Caco-2 (cell line): Measurements from ENCODE around the gene ELAVL1. TPM values are rescaled to one million over a fixed set of nuclear protein-coding genes. Genes with fewer than 3 reads are reported as not detected.

Experiments used
- BruUV-seq: library from RNA; stranded (reverse); fragments of 400-500 nt; replicated peaks from 2 replicates; lab custom pipeline; 2021; lab: Mats Ljungman, UMichigan
- CTCF ChIA-PET: fragments of 300-600 bp; sonication (Branson Sonifier 250); formaldehyde crosslinking; loops from one replicate; lab custom pipeline; 2022; ENCODE audit warnings: antibody characterized with exemption; lab: Charles Lee
- POLR2A ChIA-PET: fragments of 300-600 bp; sonication (Branson Sonifier 250); formaldehyde crosslinking; loops from one replicate; lab custom pipeline; 2022; ENCODE audit warnings: antibody characterized with exemption; lab: Charles Lee
- DNase-seq, 2 experiments: peaks; one replicate each; pipeline versions ENCODE4 v3.0.0 to v3.0.0-alpha.2; 2020 to 2022
- H3K27me3 ChIP-seq: replicated peaks from 2 replicates; pipeline ENCODE4 v1.6.0; 2011; ENCODE audit warnings: low read length; ENCODE audit not compliant: control insufficient read depth, insufficient read depth
- H3K36me3 ChIP-seq: 2 replicates; pipeline ENCODE4 v1.5.1; 2011; ENCODE audit warnings: low read length; ENCODE audit not compliant: control insufficient read depth, insufficient read depth
- H3K4me1 ChIP-seq: fragments of 250-450 bp; sonication (Bioruptor Pico); 2 replicates; pipeline ENCODE4 v1.5.1; 2020; ENCODE audit warnings: mild to moderate bottlenecking
- H3K4me3 ChIP-seq: 2 replicates; pipeline ENCODE4 v1.5.1; 2011; ENCODE audit warnings: low read depth, mild to moderate bottlenecking, control low read depth, low read length
- H3K9me3 ChIP-seq: fragments of 250-450 bp; sonication (Bioruptor Pico); 2 replicates; pipeline ENCODE4 v1.5.1; 2020; ENCODE audit warnings: mild to moderate bottlenecking, moderate library complexity
- H3K27ac Mint-ChIP-seq: one replicate; pipeline ENCODE4 v1.8.0; 2022; ENCODE audit warnings: mixed read lengths; ENCODE audit not compliant: unreplicated experiment
- H3K27me3 Mint-ChIP-seq: one replicate; pipeline ENCODE4 v1.8.0; 2022; ENCODE audit warnings: mixed read lengths; ENCODE audit not compliant: insufficient read depth, unreplicated experiment
- H3K36me3 Mint-ChIP-seq: one replicate; pipeline ENCODE4 v1.8.0; 2022; ENCODE audit warnings: mild to moderate bottlenecking, mixed read lengths; ENCODE audit not compliant: insufficient read depth, unreplicated experiment
- H3K4me1 Mint-ChIP-seq: one replicate; pipeline ENCODE4 v1.8.0; 2022; ENCODE audit warnings: low read depth, mixed read lengths; ENCODE audit not compliant: unreplicated experiment
- H3K4me3 Mint-ChIP-seq: one replicate; pipeline ENCODE4 v1.8.0; 2022; ENCODE audit warnings: mild to moderate bottlenecking, moderate library complexity, mixed read lengths; ENCODE audit not compliant: unreplicated experiment
- H3K9me3 Mint-ChIP-seq: one replicate; pipeline ENCODE4 v1.8.0; 2022; ENCODE audit warnings: mixed read lengths; ENCODE audit not compliant: unreplicated experiment
- CTCF ChIP-seq, 2 experiments: fragments of 200-600 bp in 1 of 2; IDR thresholded peaks; 1 replicate in 1 of 2; 2 replicates in 1 of 2; pipeline versions ENCODE4 v1.5.1 to v1.8.0; 2011 to 2022; ENCODE audit warnings: antibody characterized with exemption in 1 of 2, control low read depth in 1 of 2, inconsistent platforms in 1 of 2, low read depth in 1 of 2, low read length in 1 of 2, mild to moderate bottlenecking in 1 of 2, moderate library complexity in 1 of 2; ENCODE audit not compliant: insufficient read depth in 1 of 2, severe bottlenecking in 1 of 2, unreplicated experiment in 1 of 2
- intact Hi-C: fragments of 100-400 bp; cut with micrococcal nuclease; formaldehyde crosslinking; loops from one replicate; pipeline ENCODE4 v1.10.0; 2022; ENCODE audit not compliant: unreplicated experiment
- total RNA-seq: library from RNA; stranded (reverse); gene quantifications from 2 replicates; pipeline ENCODE4 v1.2.3, GENCODE V29; 2022

ELAVL1 gene
- total RNA-seq, 1 experiment from 2014 or later, result 117 TPM

GRCh38 chr19:8041531-8041931, 36.1 kb upstream of the ELAVL1 start:
- Mint-ChIP-seq H3K36me3 (no peaks in the 10 kb centered on the region), H3K27me3 (no peaks in the 10 kb centered on the region), H3K9me3 (no peaks in the 10 kb centered on the region), H3K27ac (no peak overlapping the region), H3K4me1 (no peaks in the 10 kb centered on the region), H3K4me3 (no peak overlapping the region)
- H3K36me3 ChIP-seq, result no peaks in the 10 kb centered on the region
- no peaks in the 10 kb centered on the region for H3K27me3 ChIP-seq
- no peak for DNase-seq
- H3K9me3 ChIP-seq, result no peaks in the 10 kb centered on the region; the same call in 1 of the 2 replicates
- no peak for TF ChIP-seq CTCF (IDR thresholded peaks at IDR 0.05; ENCODE audit: insufficient read depth in 1 of 2, low read depth in 1 of 2, low read length in 1 of 2, severe bottlenecking in 1 of 2, unreplicated experiment in 1 of 2)
- H3K4me3 ChIP-seq, result no peak overlapping the region
- CTCF ChIA-PET, result no interaction called here
- intact Hi-C loops, result no loop called here
- H3K4me1 ChIP-seq, result no peaks in the 10 kb centered on the region
- POLR2A ChIA-PET, result no interaction called here
- BruUV-seq, result no TSS peak

- ChIA-PET CTCF (no interaction called here), POLR2A (interaction anchor here (0.9 kb wide), 1 partner anchor 33 kb away, joined by 3 read pairs; no protein-coding TSS in a partner anchor)
These were observed 33.8 kb upstream of the ELAVL1 start for GRCh38 chr19:8039231-8039630.

GRCh38 chr19:8038815-8039214, 33.4 kb upstream of the ELAVL1 start:
- no peaks in the 10 kb centered on the region for H3K4me1 Mint-ChIP-seq
- Histone ChIP-seq H3K36me3 (no peaks in the 10 kb centered on the region), H3K27me3 (no peaks in the 10 kb centered on the region), H3K9me3 (no peaks in the 10 kb centered on the region; the same call in 1 of the 2 replicates), H3K4me3 (no peak overlapping the region), H3K4me1 (peaks cover 19% of the 10 kb centered on the region)
- no peaks in the 10 kb centered on the region for H3K9me3 Mint-ChIP-seq
- H3K36me3 Mint-ChIP-seq, result no peaks in the 10 kb centered on the region
- TF ChIP-seq CTCF (IDR thresholded peaks at IDR 0.05; ENCODE audit: insufficient read depth in 1 of 2, low read depth in 1 of 2, low read length in 1 of 2, severe bottlenecking in 1 of 2, unreplicated experiment in 1 of 2), result no peak
- CTCF ChIA-PET, result no interaction called here
- POLR2A ChIA-PET, result no interaction called here
- no peak for DNase-seq
- no peak overlapping the region for H3K27ac Mint-ChIP-seq
- intact Hi-C loops, result no loop called here
- no TSS peak for BruUV-seq
- H3K4me3 Mint-ChIP-seq, result no peak overlapping the region
- H3K27me3 Mint-ChIP-seq, result no peaks in the 10 kb centered on the region

More at GRCh38 chr19:8039231-8039630, 33.8 kb upstream of the ELAVL1 start:
- H3K27me3 ChIP-seq, result no peaks in the 10 kb centered on the region
- Mint-ChIP-seq H3K27me3 (no peaks in the 10 kb centered on the region), H3K4me1 (no peaks in the 10 kb centered on the region), H3K36me3 (no peaks in the 10 kb centered on the region), H3K9me3 (no peaks in the 10 kb centered on the region), H3K27ac (no peak overlapping the region), H3K4me3 (no peak overlapping the region)
- H3K9me3 ChIP-seq, result no peaks in the 10 kb centered on the region; the same call in 1 of the 2 replicates
- peaks cover 15% of the 10 kb centered on the region for H3K4me1 ChIP-seq
- no peak overlapping the region for H3K4me3 ChIP-seq
- TF ChIP-seq CTCF (IDR thresholded peaks at IDR 0.05; ENCODE audit: insufficient read depth in 1 of 2, low read depth in 1 of 2, low read length in 1 of 2, severe bottlenecking in 1 of 2, unreplicated experiment in 1 of 2), result no peak
- no TSS peak for BruUV-seq
- no peak for DNase-seq
- H3K36me3 ChIP-seq, result no peaks in the 10 kb centered on the region
- intact Hi-C loops, result no loop called here
